DOHH2 (cell line): ENCODE measurements around the gene PIP4K2A.

Source experiments
- CTCF ChIP-seq: fragments of 200-600 bp; sonication (generic); IDR thresholded peaks from one replicate; pipeline ENCODE4 v1.5.1; 2014; ENCODE audit warnings: antibody characterized with exemption, mild to moderate bottlenecking, low read depth, low read length; ENCODE audit not compliant: poor library complexity, severe bottlenecking
- EZH2phosphoT487 ChIP-seq: fragments of 200-600 bp; sonication (generic); IDR thresholded peaks from 2 replicates; pipeline ENCODE4 v1.6.1; 2017; ENCODE audit warnings: borderline replicate concordance, mild to moderate bottlenecking, antibody characterized with exemption, low read length, moderate library complexity, mixed read lengths

DNA sequence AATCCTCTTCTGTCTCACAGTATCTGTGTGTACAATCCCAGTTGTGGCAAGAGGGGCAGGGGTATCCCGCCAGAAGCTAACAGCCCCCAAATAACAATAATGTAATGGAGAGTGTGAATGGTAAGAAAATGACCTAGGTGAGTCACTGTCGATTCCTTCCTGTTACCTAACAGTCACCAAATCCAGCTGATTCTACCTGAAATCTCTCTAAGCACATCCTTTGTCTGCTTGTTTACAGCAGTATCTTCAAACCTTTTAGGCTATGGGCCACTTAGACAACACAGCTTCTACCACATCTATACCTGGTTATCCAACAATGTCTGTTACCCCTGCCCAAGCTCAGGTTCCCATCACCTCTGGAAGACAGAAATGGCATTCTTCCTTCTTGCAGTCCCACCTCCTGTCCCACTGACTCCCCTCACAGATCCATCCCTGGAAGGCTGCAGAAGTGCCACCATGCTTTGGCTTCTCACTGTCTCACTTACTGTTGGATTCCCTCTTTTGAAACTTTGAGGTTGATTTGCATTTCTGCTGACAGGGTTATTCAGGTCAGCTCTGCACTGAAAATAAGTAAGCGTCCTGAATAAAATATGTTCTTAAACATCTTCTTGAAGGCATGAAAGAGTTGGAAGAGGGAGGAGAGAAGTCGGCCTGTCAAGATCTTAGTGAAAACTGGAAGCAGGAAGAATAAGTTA, 13.1 kb downstream of the PIP4K2A start:
- TF ChIP-seq CTCF (no peak), EZH2phosphoT487 (no peak)
